Mammary epithelial cell (primary cell): ENCODE data around the gene STK38.

Experiments used
- CTCF ChIP-seq, 2 donors: IDR thresholded peaks in 1 of 2; conservative IDR thresholded peaks in 1 of 2; 2 replicates each; pipeline ENCODE4 v1.5.1; 2011 to 2012; ENCODE audit warnings: inconsistent platforms in 2 of 2, low read length in 2 of 2, mild to moderate bottlenecking in 2 of 2, control low read depth in 1 of 2, low read depth in 1 of 2; ENCODE audit not compliant: insufficient read depth in 1 of 2; ENCODE audit errors: extremely low read depth in 1 of 2
- EZH2 ChIP-seq: IDR thresholded peaks from 2 replicates; pipeline ENCODE4 v1.6.1; 2012; ENCODE audit warnings: low read length, inconsistent platforms, borderline replicate concordance

GRCh38 chr6:36519352-36519751, 27.9 kb downstream of the STK38 start:
- TF ChIP-seq CTCF (conservative IDR thresholded peaks at IDR 0.05 in 1 of 2, IDR thresholded peaks at IDR 0.05 in 1 of 2; ENCODE audit: extremely low read depth in 1 of 2, insufficient read depth in 1 of 2, low read depth in 1 of 2, low read length in 2 of 2) (no peak), EZH2 (no peak)
